Measurements from ENCODE around the gene KRTAP22-2. TPM values are rescaled to one million over a fixed set of nuclear protein-coding genes. Genes with fewer than 3 reads are reported as not detected.

Gene KRTAP22-2
- total RNA-seq (not detected), total RNA-seq (0 reads per million in 29 experiments)
- not detected for total RNA-seq (2013)

GRCh38 chr21:30590297-30590696, at the start of gene KRTAP22-2:
Gene KRTAP22-2 (minus strand): TSS chr21:30590397.
- DNase-seq, result no peak
- H3K9me3 Mint-ChIP-seq, result peaks cover 0 to 3% (median 0%) of the 10 kb centered on the region in 3 donors
- no peaks in the 10 kb centered on the region for H3K27me3 Mint-ChIP-seq
- no peaks in the 10 kb centered on the region for H3K36me3 Mint-ChIP-seq
- H3K4me1 ChIP-seq (ENCODE audit: control insufficient read depth in 1 of 2, extremely low read depth in 1 of 2, insufficient read depth in 2 of 2, low read length in 2 of 2), result no peaks in the 10 kb centered on the region
- H3K4me3 ChIP-seq (ENCODE audit: control insufficient read depth in 1 of 2, extremely low read depth in 1 of 2, low read length in 1 of 2), result no peak within 1 kb of the TSS
- ChIA-PET POLR2A (no interaction called here), CTCF (no interaction called here)
- H3K27ac ChIP-seq (ENCODE audit: low read length), result no peak within 1 kb of the TSS
- H3K4me1 Mint-ChIP-seq, result no peaks in the 10 kb centered on the region
- no peaks in the 10 kb centered on the region for H3K27me3 ChIP-seq (replicated peaks in 1 of 2; ENCODE audit: control insufficient read depth in 2 of 2, extremely low read depth in 1 of 2, insufficient read depth in 2 of 2, low read length in 1 of 2)
- H3K9me3 ChIP-seq, result no peaks in the 10 kb centered on the region
- no peak within 1 kb of the TSS for H3K4me3 Mint-ChIP-seq
- H3K27ac Mint-ChIP-seq, result no peak within 1 kb of the TSS
- ATAC-seq (replicated peaks in 1 of 4), result no peak
- H3K36me3 ChIP-seq (ENCODE audit: control insufficient read depth in 2 of 2, extremely low read depth in 1 of 2, insufficient read depth in 1 of 2, low read length in 1 of 2), result no peaks in the 10 kb centered on the region

GRCh38 chr21:30638686-30639085, 48.5 kb upstream of the KRTAP22-2 start:
- no peak overlapping the region for H3K27ac Mint-ChIP-seq
- DNase-seq (no peak), ATAC-seq (replicated peaks in 1 of 4) (no peak)
- no peak overlapping the region for H3K4me3 Mint-ChIP-seq
- no peaks in the 10 kb centered on the region for H3K36me3 Mint-ChIP-seq
- H3K27me3 ChIP-seq (replicated peaks in 1 of 2; ENCODE audit: control insufficient read depth in 2 of 2, extremely low read depth in 1 of 2, insufficient read depth in 2 of 2, low read length in 1 of 2), result no peaks in the 10 kb centered on the region
- no peaks in the 10 kb centered on the region for H3K4me1 Mint-ChIP-seq
- CTCF ChIA-PET, result no interaction called here
- no peaks in the 10 kb centered on the region for H3K4me1 ChIP-seq (ENCODE audit: control insufficient read depth in 1 of 2, extremely low read depth in 1 of 2, insufficient read depth in 2 of 2, low read length in 2 of 2)
- no peak overlapping the region for H3K4me3 ChIP-seq (ENCODE audit: control insufficient read depth in 1 of 2, extremely low read depth in 1 of 2, low read length in 1 of 2)
- H3K36me3 ChIP-seq (ENCODE audit: control insufficient read depth in 2 of 2, extremely low read depth in 1 of 2, insufficient read depth in 1 of 2, low read length in 1 of 2), result no peaks in the 10 kb centered on the region
- no peaks in the 10 kb centered on the region for H3K27me3 Mint-ChIP-seq
- POLR2A ChIA-PET, result no interaction called here
- no peaks in the 10 kb centered on the region for H3K9me3 ChIP-seq
- peaks cover 0 to 3% (median 0%) of the 10 kb centered on the region in 3 donors for H3K9me3 Mint-ChIP-seq
- WGBS (ENCODE audit: insufficient coverage), result no CpG with 5 or more reads among the region's 3 CpGs
- no peak overlapping the region for H3K27ac ChIP-seq (ENCODE audit: low read length)

GRCh38 chr21:30634906-30635305, 44.7 kb upstream of the KRTAP22-2 start, which contains the start of gene KRTAP20-2:
Gene KRTAP20-2 (plus strand): TSS chr21:30635206. CDS start chr21:30635264, 58 bp downstream.
- H3K36me3 ChIP-seq (ENCODE audit: control insufficient read depth in 2 of 2, extremely low read depth in 1 of 2, insufficient read depth in 1 of 2, low read length in 1 of 2), result no peaks in the 10 kb centered on the region
- Mint-ChIP-seq H3K27me3 (peaks cover 0 to 6% of the 10 kb centered on the region in 2 donors), H3K27ac (no peak within 1 kb of the TSS), H3K4me3 (no peak within 1 kb of the TSS), H3K4me1 (no peaks in the 10 kb centered on the region), H3K36me3 (no peaks in the 10 kb centered on the region), H3K9me3 (no peaks in the 10 kb centered on the region)
- no peaks in the 10 kb centered on the region for H3K9me3 ChIP-seq
- H3K4me3 ChIP-seq (ENCODE audit: control insufficient read depth in 1 of 2, extremely low read depth in 1 of 2, low read length in 1 of 2), result no peak within 1 kb of the TSS
- 100% methylated on average over 1 of the region's 1 CpG for WGBS (ENCODE audit: insufficient coverage)
- no peaks in the 10 kb centered on the region for H3K4me1 ChIP-seq (ENCODE audit: control insufficient read depth in 1 of 2, extremely low read depth in 1 of 2, insufficient read depth in 2 of 2, low read length in 2 of 2)
- ATAC-seq (replicated peaks in 1 of 4) (no peak), DNase-seq (no peak)
- ChIA-PET CTCF (no interaction called here), POLR2A (no interaction called here)
- no peak within 1 kb of the TSS for H3K27ac ChIP-seq (ENCODE audit: low read length)
- no peaks in the 10 kb centered on the region for H3K27me3 ChIP-seq (replicated peaks in 1 of 2; ENCODE audit: control insufficient read depth in 2 of 2, extremely low read depth in 1 of 2, insufficient read depth in 2 of 2, low read length in 1 of 2)

DNA sequence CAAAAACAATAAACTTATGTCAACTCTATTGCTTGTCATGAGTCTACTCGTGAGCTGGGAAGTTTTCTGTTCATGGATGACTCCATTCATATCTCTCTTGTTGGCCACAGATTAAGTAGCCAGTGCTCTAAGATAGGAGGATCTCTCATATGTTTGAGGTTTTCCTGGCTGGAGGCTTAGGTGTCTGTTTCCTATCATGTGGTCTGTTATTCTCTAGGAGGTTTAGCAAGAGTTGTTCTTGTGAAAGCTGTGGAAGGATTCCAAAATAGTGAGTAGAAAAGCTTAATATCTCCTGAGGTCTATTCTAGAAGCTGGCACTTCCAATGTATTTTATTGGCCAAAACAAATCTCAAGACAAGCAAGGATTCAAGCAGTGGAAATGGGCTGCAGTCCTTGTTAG, 39.0 kb upstream of the KRTAP22-2 start:
- H3K27ac Mint-ChIP-seq, result no peak overlapping the region
- peaks cover 0 to 3% (median 0%) of the 10 kb centered on the region in 3 donors for H3K9me3 Mint-ChIP-seq
- WGBS (ENCODE audit: insufficient coverage), result no CpG with 5 or more reads among the region's 1 CpG
- ChIA-PET POLR2A (no interaction called here), CTCF (no interaction called here)
- DNase-seq, result no peak
- Histone ChIP-seq H3K27me3 (replicated peaks in 1 of 2; ENCODE audit: control insufficient read depth in 2 of 2, extremely low read depth in 1 of 2, insufficient read depth in 2 of 2, low read length in 1 of 2) (no peaks in the 10 kb centered on the region), H3K4me3 (ENCODE audit: control insufficient read depth in 1 of 2, extremely low read depth in 1 of 2, low read length in 1 of 2) (no peak overlapping the region), H3K9me3 (peaks cover 2% of the 10 kb centered on the region), H3K27ac (ENCODE audit: low read length) (no peak overlapping the region), H3K36me3 (ENCODE audit: control insufficient read depth in 2 of 2, extremely low read depth in 1 of 2, insufficient read depth in 1 of 2, low read length in 1 of 2) (no peaks in the 10 kb centered on the region), H3K4me1 (ENCODE audit: control insufficient read depth in 1 of 2, extremely low read depth in 1 of 2, insufficient read depth in 2 of 2, low read length in 2 of 2) (no peaks in the 10 kb centered on the region)
- H3K4me1 Mint-ChIP-seq, result no peaks in the 10 kb centered on the region
- no peaks in the 10 kb centered on the region for H3K36me3 Mint-ChIP-seq
- peaks cover 0 to 6% of the 10 kb centered on the region in 2 donors for H3K27me3 Mint-ChIP-seq
- no peak overlapping the region for H3K4me3 Mint-ChIP-seq
- no peak for ATAC-seq (replicated peaks in 1 of 4)

GRCh38 chr21:30628109-30628508, 37.9 kb upstream of the KRTAP22-2 start:
- H3K27me3 Mint-ChIP-seq, result peaks cover 0 to 6% of the 10 kb centered on the region in 2 donors
- H3K4me3 ChIP-seq (ENCODE audit: control insufficient read depth in 1 of 2, extremely low read depth in 1 of 2, low read length in 1 of 2), result no peak overlapping the region

GRCh38 chr21:30625449-30626165, 35.4 kb upstream of the KRTAP22-2 start:
- H3K4me1 ChIP-seq (ENCODE audit: control insufficient read depth in 1 of 2, extremely low read depth in 1 of 2, insufficient read depth in 2 of 2, low read length in 2 of 2), result no peaks in the 10 kb centered on the region
- no peaks in the 10 kb centered on the region for H3K27me3 Mint-ChIP-seq
- ChIA-PET POLR2A (no interaction called here), CTCF (interaction anchor here in 1 of 2 donors (0.6 kb wide), 1 partner anchor 457 kb away, joined by 3 read pairs; no protein-coding TSS in a partner anchor)
- no peaks in the 10 kb centered on the region for H3K4me1 Mint-ChIP-seq
- H3K27me3 ChIP-seq (replicated peaks in 1 of 2; ENCODE audit: control insufficient read depth in 2 of 2, extremely low read depth in 1 of 2, insufficient read depth in 2 of 2, low read length in 1 of 2), result no peaks in the 10 kb centered on the region
- no peak for DNase-seq
- no peak for ATAC-seq (replicated peaks in 1 of 4)
- no peak overlapping the region for H3K4me3 Mint-ChIP-seq
- H3K27ac ChIP-seq (ENCODE audit: low read length), result no peak overlapping the region
- H3K27ac Mint-ChIP-seq, result no peak overlapping the region
- 64% methylated on average over 3 of the region's 4 CpGs for WGBS (ENCODE audit: insufficient coverage)
- H3K36me3 Mint-ChIP-seq, result no peaks in the 10 kb centered on the region
- H3K9me3 Mint-ChIP-seq, result peaks cover 0 to 3% (median 0%) of the 10 kb centered on the region in 3 donors
- no peak overlapping the region for H3K4me3 ChIP-seq (ENCODE audit: control insufficient read depth in 1 of 2, extremely low read depth in 1 of 2, low read length in 1 of 2)
- H3K36me3 ChIP-seq (ENCODE audit: control insufficient read depth in 2 of 2, extremely low read depth in 1 of 2, insufficient read depth in 1 of 2, low read length in 1 of 2), result no peaks in the 10 kb centered on the region
- peaks cover 2% of the 10 kb centered on the region for H3K9me3 ChIP-seq

More at GRCh38 chr21:30628109-30628508, 37.9 kb upstream of the KRTAP22-2 start:
- no peak overlapping the region for H3K4me3 Mint-ChIP-seq
- no peak overlapping the region for H3K27ac Mint-ChIP-seq
- peaks cover 2% of the 10 kb centered on the region for H3K9me3 ChIP-seq
- H3K27ac ChIP-seq (ENCODE audit: low read length), result no peak overlapping the region
- H3K36me3 Mint-ChIP-seq, result no peaks in the 10 kb centered on the region
- no peaks in the 10 kb centered on the region for H3K27me3 ChIP-seq (replicated peaks in 1 of 2; ENCODE audit: control insufficient read depth in 2 of 2, extremely low read depth in 1 of 2, insufficient read depth in 2 of 2, low read length in 1 of 2)
- H3K4me1 Mint-ChIP-seq, result no peaks in the 10 kb centered on the region
- no peaks in the 10 kb centered on the region for H3K36me3 ChIP-seq (ENCODE audit: control insufficient read depth in 2 of 2, extremely low read depth in 1 of 2, insufficient read depth in 1 of 2, low read length in 1 of 2)
- no peaks in the 10 kb centered on the region for H3K4me1 ChIP-seq (ENCODE audit: control insufficient read depth in 1 of 2, extremely low read depth in 1 of 2, insufficient read depth in 2 of 2, low read length in 2 of 2)
- CTCF ChIA-PET, result no interaction called here
- DNase-seq (no peak), ATAC-seq (replicated peaks in 1 of 4) (no peak)
- peaks cover 0 to 3% (median 0%) of the 10 kb centered on the region in 3 donors for H3K9me3 Mint-ChIP-seq
- POLR2A ChIA-PET, result no interaction called here
- no CpG with 5 or more reads among the region's 4 CpGs for WGBS (ENCODE audit: insufficient coverage)
